ENCODE measurements around the gene KIRREL3. TPM values are rescaled to one million over a fixed set of nuclear protein-coding genes. Genes with fewer than 3 reads are reported as not detected.

The KIRREL3 gene
- total RNA-seq, 1 donor from 2014 or later: 0.38 TPM

GRCh38 chr11:126587541-126587940 is 413.0 kb downstream of the KIRREL3 start:
- no peaks in the 10 kb centered on the region for H3K9me3 Mint-ChIP-seq (ENCODE audit: unreplicated experiment)
- no peaks in the 10 kb centered on the region for H3K27me3 Mint-ChIP-seq (ENCODE audit: unreplicated experiment)
- H3K4me1 Mint-ChIP-seq (ENCODE audit: unreplicated experiment): no peaks in the 10 kb centered on the region
- no peaks in the 10 kb centered on the region for H3K36me3 Mint-ChIP-seq (ENCODE audit: low read depth, unreplicated experiment)
- no peak for DNase-seq (ENCODE audit: low spot score)
- H3K27ac Mint-ChIP-seq (ENCODE audit: unreplicated experiment): no peak overlapping the region
- no peak overlapping the region for H3K4me3 Mint-ChIP-seq (ENCODE audit: unreplicated experiment)
- no peak for TF ChIP-seq CTCF (IDR thresholded peaks at IDR 0.05; ENCODE audit: unreplicated experiment)

- Mint-ChIP-seq H3K27me3 (ENCODE audit: unreplicated experiment) (no peaks in the 10 kb centered on the region), H3K9me3 (ENCODE audit: unreplicated experiment) (no peaks in the 10 kb centered on the region), H3K4me1 (ENCODE audit: unreplicated experiment) (no peaks in the 10 kb centered on the region), H3K36me3 (ENCODE audit: low read depth, unreplicated experiment) (no peaks in the 10 kb centered on the region), H3K27ac (ENCODE audit: unreplicated experiment) (no peak overlapping the region), H3K4me3 (ENCODE audit: unreplicated experiment) (no peak overlapping the region)
- TF ChIP-seq CTCF (IDR thresholded peaks at IDR 0.05; ENCODE audit: unreplicated experiment): no peak
- DNase-seq (ENCODE audit: low spot score): no peak
Measured at GRCh38 chr11:126585774-126586491, 414.6 kb downstream of the KIRREL3 start.

- H3K9me3 Mint-ChIP-seq (ENCODE audit: unreplicated experiment): no peaks in the 10 kb centered on the region
- no peaks in the 10 kb centered on the region for H3K36me3 Mint-ChIP-seq (ENCODE audit: low read depth, unreplicated experiment)
- H3K27ac Mint-ChIP-seq (ENCODE audit: unreplicated experiment): no peak overlapping the region
- no peak overlapping the region for H3K4me3 Mint-ChIP-seq (ENCODE audit: unreplicated experiment)
- no peaks in the 10 kb centered on the region for H3K4me1 Mint-ChIP-seq (ENCODE audit: unreplicated experiment)
- no peak for DNase-seq (ENCODE audit: low spot score)
- no peak for TF ChIP-seq CTCF (IDR thresholded peaks at IDR 0.05; ENCODE audit: unreplicated experiment)
- H3K27me3 Mint-ChIP-seq (ENCODE audit: unreplicated experiment): no peaks in the 10 kb centered on the region
Measured at GRCh38 chr11:126585388-126585773, 415.2 kb downstream of the KIRREL3 start.

GRCh38 chr11:126583594-126584427 is 416.8 kb downstream of the KIRREL3 start:
- no peaks in the 10 kb centered on the region for H3K36me3 Mint-ChIP-seq (ENCODE audit: low read depth, unreplicated experiment)
- H3K4me3 Mint-ChIP-seq (ENCODE audit: unreplicated experiment): no peak overlapping the region
- DNase-seq (ENCODE audit: low spot score): no peak
- TF ChIP-seq CTCF (IDR thresholded peaks at IDR 0.05; ENCODE audit: unreplicated experiment): no peak
- H3K9me3 Mint-ChIP-seq (ENCODE audit: unreplicated experiment): no peaks in the 10 kb centered on the region
- no peak overlapping the region for H3K27ac Mint-ChIP-seq (ENCODE audit: unreplicated experiment)
- no peaks in the 10 kb centered on the region for H3K27me3 Mint-ChIP-seq (ENCODE audit: unreplicated experiment)
- no peaks in the 10 kb centered on the region for H3K4me1 Mint-ChIP-seq (ENCODE audit: unreplicated experiment)

- no peak overlapping the region for H3K4me3 Mint-ChIP-seq (ENCODE audit: unreplicated experiment)
- no peak for TF ChIP-seq CTCF (IDR thresholded peaks at IDR 0.05; ENCODE audit: unreplicated experiment)
- no peaks in the 10 kb centered on the region for H3K36me3 Mint-ChIP-seq (ENCODE audit: low read depth, unreplicated experiment)
- no peaks in the 10 kb centered on the region for H3K9me3 Mint-ChIP-seq (ENCODE audit: unreplicated experiment)
- no peak for DNase-seq (ENCODE audit: low spot score)
- H3K27me3 Mint-ChIP-seq (ENCODE audit: unreplicated experiment): no peaks in the 10 kb centered on the region
- no peaks in the 10 kb centered on the region for H3K4me1 Mint-ChIP-seq (ENCODE audit: unreplicated experiment)
- H3K27ac Mint-ChIP-seq (ENCODE audit: unreplicated experiment): no peak overlapping the region
Measured at GRCh38 chr11:126583101-126583500, 417.5 kb downstream of the KIRREL3 start.
